A549 (cell line): Measurements from ENCODE around the gene APLN. TPM values are rescaled to one million over a fixed set of nuclear protein-coding genes. Genes with fewer than 3 reads are reported as not detected.

ENCODE experiments used
- ATAC-seq, 2 experiments: fragments of 200-7000 bp in 1 of 2; fragments of >200 bp in 1 of 2; cut with Nextera tagmentation in 1 of 2; cut with Tn5 transposase in 1 of 2; 3 replicates each; pipeline versions ENCODE4 v1.8.0 to v1.9.1; 2018 to 2020; ENCODE audit warnings: mild to moderate bottlenecking in 1 of 2, moderate library complexity in 1 of 2
- CTCF ChIA-PET: fragments of 300-600 bp; sonication (Branson Sonifier 250); formaldehyde crosslinking; extraction: SDS; loops from one replicate; lab custom pipeline; 2021; ENCODE audit warnings: antibody characterized with exemption, inconsistent platforms; lab: Yijun Ruan, JAX
- POLR2A ChIA-PET: fragments of 350-600 bp; formaldehyde crosslinking; extraction: SDS; loops from one replicate; lab custom pipeline; 2021; ENCODE audit warnings: antibody characterized with exemption, inconsistent platforms; lab: Yijun Ruan, JAX
- DNase-seq, 2 experiments: peaks; one replicate each; pipeline versions ENCODE4 v3.0.0 to v3.0.0-alpha.2; 2011 to 2016; ENCODE audit warnings: low read depth in 1 of 2, low spot score in 1 of 2
- FAIRE-seq: peaks from 2 replicates; lab custom pipeline; 2011; peaks lifted over from hg19 to GRCh38; lab: Jason Lieb, UNC
- H3K27ac ChIP-seq, 2 experiments: fragments of >200 bp; sonication (Bioruptor Twin); formaldehyde crosslinking; 3 replicates each; pipeline ENCODE4 v1.5.1; 2016 to 2017
- H3K4me1 ChIP-seq: fragments of >200 bp; sonication (Bioruptor Twin); formaldehyde crosslinking; 3 replicates; pipeline ENCODE4 v1.6.1; 2016
- H3K4me2 ChIP-seq: fragments of >200 bp; sonication (Bioruptor Twin); formaldehyde crosslinking; 3 replicates; pipeline ENCODE4 v1.6.1; 2016
- H3K4me3 ChIP-seq: fragments of >200 bp; sonication (Bioruptor Twin); formaldehyde crosslinking; 3 replicates; pipeline ENCODE4 v1.5.1; 2016
- H3K9me3 ChIP-seq: fragments of >200 bp; sonication (Bioruptor Twin); formaldehyde crosslinking; 3 replicates; pipeline ENCODE4 v1.6.1; 2016
- ATOH8 ChIP-seq: fragments of 250-450 bp; sonication (Bioruptor Pico); IDR thresholded peaks from 2 replicates; pipeline ENCODE4 v1.5.0; 2020; ENCODE audit warnings: low read depth, mild to moderate bottlenecking, moderate library complexity
- CHD2 ChIP-seq: fragments of 150-350 bp; IDR thresholded peaks from 2 replicates; pipeline ENCODE4 v1.6.1; 2014; ENCODE audit warnings: low read length; ENCODE audit not compliant: partially characterized antibody
- CHD4 ChIP-seq: fragments of 200-600 bp; sonication (generic); IDR thresholded peaks from 2 replicates; pipeline ENCODE4 v1.6.1; 2016; ENCODE audit warnings: antibody characterized with exemption, mild to moderate bottlenecking, borderline replicate concordance
- ESRRA ChIP-seq: fragments of 150-350 bp; IDR thresholded peaks from 2 replicates; pipeline ENCODE4 v1.6.1; 2014; ENCODE audit warnings: mild to moderate bottlenecking, low read length, borderline replicate concordance
- FOSB ChIP-seq: fragments of 250-450 bp; sonication (Bioruptor Pico); IDR thresholded peaks from 2 replicates; pipeline ENCODE4 v1.5.0; 2020; ENCODE audit warnings: mild to moderate bottlenecking, moderate library complexity
- GATA3 ChIP-seq: IDR thresholded peaks from 2 replicates; pipeline ENCODE4 v1.6.1; 2012; ENCODE audit warnings: borderline replicate concordance
- HOXA7 ChIP-seq: fragments of 250-450 bp; sonication (Bioruptor Pico); IDR thresholded peaks from 2 replicates; pipeline ENCODE4 v1.5.0; 2020; ENCODE audit warnings: mild to moderate bottlenecking, moderate library complexity
- JUN ChIP-seq, 2 experiments: fragments of >200 bp; sonication (Bioruptor Twin); formaldehyde crosslinking; IDR thresholded peaks; 2 replicates in 1 of 2; 3 replicates in 1 of 2; pipeline ENCODE4 v1.6.1; 2016 to 2017
- JUNB ChIP-seq: fragments of >200 bp; sonication (Bioruptor Twin); formaldehyde crosslinking; IDR thresholded peaks from 2 replicates; pipeline ENCODE4 v1.6.1; 2016
- MAZ ChIP-seq: fragments of 150-350 bp; IDR thresholded peaks from 2 replicates; pipeline ENCODE4 v1.6.1; 2014; ENCODE audit warnings: antibody characterized with exemption, low read depth, low read length, borderline replicate concordance
- MYC ChIP-seq: IDR thresholded peaks from 2 replicates; pipeline ENCODE4 v1.6.1; 2012; ENCODE audit warnings: mild to moderate bottlenecking, inconsistent platforms, low read length, improper control_type of control experiment, borderline replicate concordance
- POLR2AphosphoS2 ChIP-seq: conservative IDR thresholded peaks from 2 replicates; pipeline ENCODE4 v1.6.1; 2012; ENCODE audit warnings: low read length, improper control_type of control experiment, inconsistent platforms
- RARB ChIP-seq: fragments of 250-450 bp; sonication (Bioruptor Pico); IDR thresholded peaks from 2 replicates; pipeline ENCODE4 v1.8.0; 2021; ENCODE audit warnings: mild to moderate bottlenecking, moderate library complexity
- REST ChIP-seq: fragments of 200-600 bp; sonication (generic); IDR thresholded peaks from 2 replicates; pipeline ENCODE4 v1.6.1; 2016; ENCODE audit warnings: antibody characterized with exemption, mild to moderate bottlenecking, moderate library complexity
- RNF2 ChIP-seq: fragments of 200-600 bp; sonication (generic); IDR thresholded peaks from 2 replicates; pipeline ENCODE4 v1.6.1; 2016; ENCODE audit warnings: low read depth, mild to moderate bottlenecking, antibody characterized with exemption, moderate library complexity, borderline replicate concordance
- TFCP2L1 ChIP-seq: fragments of 250-450 bp; sonication (Bioruptor Pico); IDR thresholded peaks from 2 replicates; pipeline ENCODE4 v1.5.0; 2021; ENCODE audit warnings: mild to moderate bottlenecking
- USF2 ChIP-seq: fragments of 450-650 bp; IDR thresholded peaks from 2 replicates; pipeline ENCODE4 v1.6.1; 2014; ENCODE audit warnings: antibody characterized with exemption
- ZFP36 ChIP-seq: fragments of 450-650 bp; IDR thresholded peaks from 2 replicates; pipeline ENCODE4 v1.6.1; 2014; ENCODE audit warnings: borderline replicate concordance; ENCODE audit not compliant: partially characterized antibody
- ZNF302 ChIP-seq: fragments of 250-450 bp; sonication (Bioruptor Pico); IDR thresholded peaks from 2 replicates; pipeline ENCODE4 v1.9.0; 2021; ENCODE audit warnings: inconsistent platforms, mild to moderate bottlenecking, moderate library complexity
- WGBS: methylation state at CpG from one replicate; pipeline ENCODE4 v1.1.6; 2017; ENCODE audit errors: missing lambda C conversion rate; 5-methylcytosine and 5-hydroxymethylcytosine counted together
- polyA plus RNA-seq, 4 experiments: library from polyadenylated mRNA; depleted of rRNA in 3 of 4; stranded (reverse); fragments of >200 nt; fragmentation: RNase III in 1 of 4; extraction: RNeasy Plus Mini Kit Qiagen cat#74134 plus additional on column Dnase treatment in 1 of 4; gene quantifications; 2 replicates in 3 of 4; 3 replicates in 1 of 4; pipeline ENCODE4 v1.2.3, GENCODE V29; 2011 to 2017
- TF ChIP-seq, protein P1 (sequence below): IDR thresholded peaks from 2 replicates; pipeline ENCODE4 v1.6.1; 2012; ENCODE audit warnings: low read depth, borderline replicate concordance

The APLN gene
- polyA plus RNA-seq, 2 of the 4 experiments (the other 2 are of a cell fraction): 0.18 to 0.74 TPM

GRCh38 chrX:129641941-129642340, 12.8 kb downstream of the APLN start:
- Histone ChIP-seq H3K4me3 (no peak overlapping the region), H3K4me2 (no peak overlapping the region), H3K4me1 (no peaks in the 10 kb centered on the region), H3K9me3 (no peaks in the 10 kb centered on the region), H3K27ac (no peak overlapping the region)
- ATAC-seq: no peak
- FAIRE-seq: no peak
- ChIA-PET CTCF (interaction anchor here (0.8 to 14.6 kb wide), 6 partner anchors 11 to 105 kb away, joined by 3 to 218 read pairs (median 10); partner anchors contain the start of gene APLN), POLR2A (no interaction called here)
- DNase-seq: no peak
- no peak for TF ChIP-seq USF2
- no peak for TF ChIP-seq CHD4
- TF ChIP-seq, protein P1, sequence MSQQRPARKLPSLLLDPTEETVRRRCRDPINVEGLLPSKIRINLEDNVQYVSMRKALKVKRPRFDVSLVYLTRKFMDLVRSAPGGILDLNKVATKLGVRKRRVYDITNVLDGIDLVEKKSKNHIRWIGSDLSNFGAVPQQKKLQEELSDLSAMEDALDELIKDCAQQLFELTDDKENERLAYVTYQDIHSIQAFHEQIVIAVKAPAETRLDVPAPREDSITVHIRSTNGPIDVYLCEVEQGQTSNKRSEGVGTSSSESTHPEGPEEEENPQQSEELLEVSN: no peak
- no peak for TF ChIP-seq JUN (IDR thresholded peaks at IDR 0.05)
- TF ChIP-seq TFCP2L1 (CRISPR knock-in tag): no peak
- no peak for TF ChIP-seq JUNB
- no peak for TF ChIP-seq POLR2AphosphoS2
- TF ChIP-seq GATA3: no peak
- no peak for TF ChIP-seq HOXA7
- TF ChIP-seq ESRRA: no peak
- TF ChIP-seq MAZ: no peak
- no peak for TF ChIP-seq ZNF302
- no peak for TF ChIP-seq ZFP36
- no peak for TF ChIP-seq MYC
- TF ChIP-seq ATOH8 (CRISPR knock-in tag): no peak
- no peak for TF ChIP-seq CHD2
- TF ChIP-seq FOSB: no peak
- WGBS: 90% methylated on average over 3 of the region's 3 CpGs

DNA sequence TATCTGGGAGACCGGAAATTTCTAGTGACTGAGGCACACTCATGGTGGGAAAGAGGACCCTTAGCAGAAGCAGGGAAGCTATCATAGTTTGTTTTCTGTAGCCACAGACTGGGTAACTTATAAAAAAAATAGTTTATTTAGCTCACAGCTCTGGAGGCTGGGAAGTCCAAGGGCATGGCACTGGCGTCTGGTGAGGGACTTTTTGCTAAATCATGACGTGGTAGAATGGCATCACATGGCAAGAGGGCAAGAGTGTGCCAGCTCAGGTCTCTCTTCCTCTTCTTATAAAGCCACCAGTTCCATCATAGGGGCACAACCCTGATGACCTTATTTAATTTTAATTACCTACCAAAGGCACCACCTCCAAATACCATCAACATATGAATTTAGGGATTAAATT, 13.3 kb downstream of the APLN start:
- POLR2A ChIA-PET: no interaction called here
- no peak for TF ChIP-seq POLR2AphosphoS2
- no peak for TF ChIP-seq REST
- no peak for TF ChIP-seq GATA3
- no peak for TF ChIP-seq CHD2
- TF ChIP-seq RARB: no peak
- TF ChIP-seq, protein P1: no peak
- no peak for TF ChIP-seq RNF2
- TF ChIP-seq ZFP36: no peak
- ATAC-seq (no peak), FAIRE-seq (no peak), DNase-seq (no peak)
- no peaks in the 10 kb centered on the region for H3K4me1 ChIP-seq
- H3K9me3 ChIP-seq: no peaks in the 10 kb centered on the region
- CTCF ChIA-PET: interaction anchor here (0.6 to 14.6 kb wide), 8 partner anchors 11 to 316 kb away, joined by 3 to 218 read pairs (median 8); partner anchors contain the start of gene APLN
- no peak overlapping the region for H3K27ac ChIP-seq
- no peak overlapping the region for H3K4me3 ChIP-seq
- H3K4me2 ChIP-seq: no peak overlapping the region
- WGBS: 38% methylated on average over 3 of the region's 3 CpGs
